Measurements from ENCODE around the gene PTCD2. TPM values are rescaled to one million over a fixed set of nuclear protein-coding genes. Genes with fewer than 3 reads are reported as not detected.

PTCD2 gene
- total RNA-seq, 2 donors from 2014 or later: 9.5 to 13.4 TPM

GRCh38 chr5:72417333-72418062, 97.3 kb downstream of the PTCD2 start:
- no peak for TF ChIP-seq CTCF (conservative IDR thresholded peaks at IDR 0.05)
- no peak overlapping the region for H3K27ac ChIP-seq (ENCODE audit: low read depth, low read length)
- no peak overlapping the region for H3K9ac ChIP-seq (ENCODE audit: extremely low read depth, low read length, poor library complexity, severe bottlenecking)
- H3K4me3 ChIP-seq (ENCODE audit: low read length): no peak overlapping the region
- Mint-ChIP-seq H3K4me3 (no peak overlapping the region), H3K9me3 (no peaks in the 10 kb centered on the region), H3K36me3 (ENCODE audit: low read depth) (no peaks in the 10 kb centered on the region), H3K27ac (no peak overlapping the region), H3K4me1 (no peaks in the 10 kb centered on the region), H3K27me3 (ENCODE audit: insufficient read depth) (peaks cover 6% of the 10 kb centered on the region)
- H3K36me3 ChIP-seq (ENCODE audit: control insufficient read depth, insufficient read depth, low read length): no peaks in the 10 kb centered on the region
- no peak for DNase-seq
- no peaks in the 10 kb centered on the region for H3K9me3 ChIP-seq (ENCODE audit: control insufficient read depth, low read length)
- no peaks in the 10 kb centered on the region for H3K27me3 ChIP-seq (ENCODE audit: control insufficient read depth, insufficient read depth, low read length, poor library complexity, severe bottlenecking)
- 96 to 99% methylated on average over 26 to 48 of the region's 48 CpGs for WGBS, 2 experiments (ENCODE audit: insufficient coverage in 1 of 2, insufficient read length in 1 of 2)
- no peaks in the 10 kb centered on the region for H3K4me1 ChIP-seq (ENCODE audit: control insufficient read depth, insufficient read depth, low read length)

Other genes starting within 250 kb of the PTCD2 start
- 10 to 100 TPM; 87.9 to 93.3 TPM for gene MAP1B, start 212.9 kb upstream of the PTCD2 start, total RNA-seq
- 10 to 100 TPM; 55.2 to 80.8 TPM for gene MRPS27, start 133 bp upstream of the PTCD2 start, total RNA-seq
- not detected for gene ZNF366, start 187.0 kb downstream of the PTCD2 start, total RNA-seq

All from endodermal cell (in vitro differentiated cells).